ENCODE measurements around the gene PRKCZ.

PRKCZ gene

DNA sequence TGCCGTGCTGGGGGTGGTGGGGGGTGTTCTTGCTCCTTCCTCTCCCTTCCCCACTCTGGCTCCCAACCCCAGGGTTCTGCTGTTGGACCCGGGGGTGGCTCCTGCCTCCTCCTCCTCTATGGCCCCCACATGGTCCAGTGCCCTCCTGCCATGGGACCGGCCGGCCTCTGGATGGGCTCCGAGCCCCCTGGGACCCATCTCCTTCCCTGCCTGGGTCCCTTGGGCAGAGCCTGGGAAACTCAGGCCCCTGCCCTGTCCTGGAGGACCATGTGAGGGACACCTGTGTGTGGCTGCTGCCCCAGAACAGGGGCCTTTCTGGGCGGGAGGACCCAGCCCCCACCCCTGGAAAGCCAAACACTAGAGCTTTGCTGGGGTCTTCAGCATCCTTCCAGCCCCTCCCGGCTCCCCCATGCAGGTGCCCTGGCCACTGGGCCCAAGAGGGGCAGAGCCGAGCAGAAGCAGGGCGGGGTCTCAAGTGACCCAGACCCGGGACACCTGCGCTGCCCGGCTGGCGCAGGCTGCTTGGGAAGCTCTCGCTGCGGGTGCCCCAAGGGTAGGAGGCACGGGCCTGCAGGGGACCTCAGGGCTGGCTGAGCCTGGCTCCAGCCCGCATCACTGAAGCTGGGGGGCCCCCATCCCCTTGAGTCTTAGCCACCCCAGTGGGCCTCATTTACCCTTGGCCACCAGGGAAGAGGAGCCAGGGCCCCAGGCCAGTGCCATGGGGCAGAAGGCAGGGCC lies 146.9 kb downstream of the PRKCZ start:
- Mint-ChIP-seq H3K4me1 (peaks cover 41% of the 10 kb centered on the region), H3K27me3 (no peaks in the 10 kb centered on the region), H3K27ac (peak overlapping the region; percentile 93), H3K36me3 (no peaks in the 10 kb centered on the region), H3K9me3 (no peaks in the 10 kb centered on the region), H3K4me3 (no peak overlapping the region)
- ATAC-seq, result no peak

DNA sequence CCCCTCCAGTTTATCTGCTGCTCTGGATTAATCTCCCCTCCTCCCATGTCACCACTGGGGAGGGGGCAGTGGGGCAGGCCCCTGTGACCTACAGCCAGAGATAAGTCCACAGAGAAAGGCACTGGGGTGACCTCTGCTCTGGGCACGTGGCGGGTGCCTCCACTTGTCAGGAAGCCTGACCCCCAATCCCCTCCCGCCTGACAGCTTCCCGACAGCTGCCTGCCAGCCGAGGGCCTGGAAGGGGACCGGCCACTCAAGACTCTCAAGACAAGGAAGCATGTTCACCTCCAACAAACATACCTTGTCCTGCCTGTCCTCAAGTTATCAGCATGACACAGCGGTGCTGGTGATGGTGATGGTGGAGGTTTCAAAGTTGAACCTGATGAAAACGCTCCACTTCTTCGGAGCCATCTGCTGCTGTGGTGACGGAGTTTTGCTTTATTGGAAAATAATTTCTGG lies 147.5 kb downstream of the PRKCZ start:
- H3K4me1 Mint-ChIP-seq, result peaks cover 48% of the 10 kb centered on the region
- no peaks in the 10 kb centered on the region for H3K9me3 Mint-ChIP-seq
- no peaks in the 10 kb centered on the region for H3K36me3 Mint-ChIP-seq
- H3K27ac Mint-ChIP-seq, result no peak overlapping the region
- H3K27me3 Mint-ChIP-seq, result no peaks in the 10 kb centered on the region
- no peak for ATAC-seq
- H3K4me3 Mint-ChIP-seq, result no peak overlapping the region

DNA sequence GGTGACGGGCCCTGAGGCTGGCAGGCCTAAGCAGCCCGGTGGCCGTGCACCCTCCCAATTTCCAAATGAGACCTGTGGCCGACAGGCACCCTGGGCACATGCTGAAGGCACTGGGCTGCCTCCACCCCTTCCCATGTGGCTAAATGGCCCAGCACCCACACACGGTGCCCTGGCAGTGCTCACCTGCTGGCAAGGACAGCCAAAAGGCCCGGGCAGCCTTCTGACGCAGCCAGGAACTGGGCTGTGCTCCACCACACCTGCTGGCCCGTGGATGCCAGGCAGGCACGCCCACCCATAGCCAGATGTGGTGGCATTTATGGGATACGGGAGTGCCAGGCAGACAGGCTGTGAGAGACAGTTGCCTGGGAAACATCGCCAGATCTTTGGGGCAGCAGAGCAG lies 148.4 kb downstream of the PRKCZ start:
- peak overlapping the region; percentile 87 for H3K27ac Mint-ChIP-seq
- peaks cover 55% of the 10 kb centered on the region for H3K4me1 Mint-ChIP-seq
- H3K9me3 Mint-ChIP-seq, result no peaks in the 10 kb centered on the region
- no peak for ATAC-seq
- no peak overlapping the region for H3K4me3 Mint-ChIP-seq
- no peaks in the 10 kb centered on the region for H3K27me3 Mint-ChIP-seq
- H3K36me3 Mint-ChIP-seq, result no peaks in the 10 kb centered on the region

DNA sequence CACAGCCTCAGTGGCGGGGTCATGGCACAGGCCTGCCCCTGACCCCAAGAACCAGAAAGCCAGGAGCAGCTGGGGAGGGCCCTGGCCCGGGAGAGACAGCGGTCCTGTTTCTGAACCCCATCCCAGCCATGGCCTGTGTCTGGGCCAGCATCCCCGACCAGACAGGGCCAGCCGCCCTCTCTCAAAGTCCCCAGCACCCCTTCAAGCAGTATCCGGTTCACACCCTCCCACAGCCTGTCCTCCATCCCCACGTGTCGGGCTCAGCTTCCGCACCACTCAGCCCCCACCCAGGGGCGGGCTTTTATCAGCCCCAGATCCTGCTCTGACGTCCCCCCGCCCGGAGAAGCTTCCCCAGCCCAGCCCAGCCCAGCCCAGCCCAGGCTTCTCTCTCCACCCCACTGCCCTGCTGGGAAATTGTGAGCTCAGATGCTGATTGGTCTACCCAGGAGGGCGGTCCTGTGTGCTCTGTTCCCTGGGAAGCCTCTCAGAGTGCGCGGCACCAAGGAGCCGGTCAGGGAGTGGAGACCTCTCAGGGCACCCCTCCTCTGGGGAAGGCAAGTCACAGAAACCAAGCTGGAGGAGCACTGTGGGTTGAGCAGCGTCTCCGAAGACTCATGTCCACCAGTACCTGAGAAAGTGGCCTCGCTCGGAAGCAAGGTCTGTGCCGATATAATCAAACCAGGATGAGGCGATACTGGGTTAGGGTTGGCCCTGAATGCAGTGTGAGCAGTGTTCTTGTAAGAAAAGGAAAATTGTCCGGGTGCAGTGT lies 149.0 kb downstream of the PRKCZ start:
- Mint-ChIP-seq H3K4me1 (peaks cover 52% of the 10 kb centered on the region), H3K36me3 (no peaks in the 10 kb centered on the region), H3K9me3 (no peaks in the 10 kb centered on the region), H3K27ac (peak overlapping the region; percentile 87), H3K4me3 (peak overlapping the region; percentile 78), H3K27me3 (no peaks in the 10 kb centered on the region)
- ATAC-seq, result peak; percentile 44

DNA sequence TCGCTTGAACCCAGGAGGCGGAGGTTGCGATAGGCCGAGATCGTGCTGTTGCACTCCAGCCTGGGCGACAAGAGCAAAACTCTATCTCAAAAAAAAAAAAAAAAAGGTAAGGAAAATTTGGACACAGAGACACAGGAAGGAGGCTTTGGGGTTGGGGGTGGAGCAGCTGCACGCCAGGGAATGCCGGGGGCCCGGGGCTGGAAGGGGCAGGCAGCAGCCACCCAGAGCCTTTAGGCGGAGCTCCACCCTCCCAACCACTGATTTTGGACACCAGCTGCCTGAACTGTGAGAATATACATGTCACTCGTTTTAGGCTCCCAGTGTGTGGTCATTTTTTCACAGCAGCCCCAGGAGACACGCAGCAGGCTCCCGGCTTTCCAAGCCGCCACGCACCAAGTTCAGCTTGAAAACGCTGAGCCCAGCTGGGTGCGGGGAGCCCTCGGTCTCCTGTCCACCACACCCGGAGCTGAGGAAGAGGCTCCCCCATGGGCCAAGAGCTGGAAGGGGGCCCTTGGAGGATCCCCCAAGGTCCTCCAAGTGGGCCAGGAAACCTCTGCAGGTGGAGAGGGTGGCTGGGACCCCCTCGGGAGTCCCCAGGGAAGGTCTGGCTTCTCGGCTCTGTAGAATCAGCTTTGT lies 150.2 kb downstream of the PRKCZ start:
- no peaks in the 10 kb centered on the region for H3K36me3 Mint-ChIP-seq
- ATAC-seq, result no peak
- peaks cover 56% of the 10 kb centered on the region for H3K4me1 Mint-ChIP-seq
- H3K9me3 Mint-ChIP-seq, result no peaks in the 10 kb centered on the region
- no peaks in the 10 kb centered on the region for H3K27me3 Mint-ChIP-seq
- peak overlapping the region; percentile 87 for H3K27ac Mint-ChIP-seq
- H3K4me3 Mint-ChIP-seq, result peak overlapping the region; percentile 78

DNA sequence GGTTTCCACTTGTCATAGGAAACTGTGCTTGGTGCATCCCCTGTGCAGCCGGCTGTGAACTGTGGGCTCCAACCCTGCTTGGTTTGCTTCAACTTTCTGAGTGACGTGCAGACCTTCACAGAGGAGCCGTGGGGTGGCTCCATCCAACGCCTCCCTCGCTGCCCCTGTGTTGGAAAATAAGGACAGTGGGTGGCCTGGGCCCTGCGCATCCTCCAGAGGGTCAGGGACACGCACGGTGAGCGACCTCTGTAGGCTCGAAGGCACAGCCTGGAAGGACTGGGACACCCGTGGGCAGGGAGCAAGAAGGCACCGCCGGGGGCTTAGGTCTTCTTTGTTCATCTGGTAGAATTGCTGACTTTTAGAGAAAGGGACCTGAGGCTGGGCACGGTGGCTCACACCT lies 150.9 kb downstream of the PRKCZ start:
- no peak for ATAC-seq
- Mint-ChIP-seq H3K4me3 (peak overlapping the region; percentile 36), H3K27ac (peak overlapping the region; percentile 33), H3K9me3 (no peaks in the 10 kb centered on the region), H3K36me3 (no peaks in the 10 kb centered on the region), H3K27me3 (no peaks in the 10 kb centered on the region), H3K4me1 (peaks cover 56% of the 10 kb centered on the region)

DNA sequence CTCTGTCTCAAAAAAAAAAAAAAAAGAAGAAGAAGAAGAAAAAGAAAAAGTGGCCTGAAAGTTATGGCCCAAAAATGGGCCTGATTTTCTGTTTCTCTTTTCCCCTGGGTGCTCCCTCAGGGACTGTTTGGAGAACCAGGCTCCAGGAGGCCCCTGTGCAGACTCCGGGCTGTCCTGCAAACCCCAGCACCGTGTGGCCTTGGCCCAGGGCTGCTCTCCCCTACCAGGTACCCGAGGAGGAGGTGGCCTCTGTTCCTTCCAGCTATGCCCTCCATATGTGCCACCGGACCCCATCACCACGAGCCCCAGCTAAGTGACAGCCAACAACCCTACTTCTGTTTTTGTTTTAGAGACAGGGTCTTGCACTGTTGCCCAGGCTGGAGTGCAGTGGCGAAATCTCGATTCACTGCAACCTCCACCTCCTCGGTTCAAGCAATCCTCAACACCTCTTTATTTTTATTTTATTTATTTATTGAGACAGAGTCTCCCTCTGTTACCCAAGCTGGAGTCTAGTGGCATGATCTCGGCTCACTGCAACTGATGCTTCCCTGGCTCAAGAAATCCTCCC lies 151.9 kb downstream of the PRKCZ start:
- H3K36me3 Mint-ChIP-seq, result no peaks in the 10 kb centered on the region
- H3K4me1 Mint-ChIP-seq, result peaks cover 56% of the 10 kb centered on the region
- no peak for ATAC-seq
- H3K27me3 Mint-ChIP-seq, result no peaks in the 10 kb centered on the region
- H3K27ac Mint-ChIP-seq, result peak overlapping the region; percentile 33
- H3K4me3 Mint-ChIP-seq, result no peak overlapping the region
- H3K9me3 Mint-ChIP-seq, result no peaks in the 10 kb centered on the region

DNA sequence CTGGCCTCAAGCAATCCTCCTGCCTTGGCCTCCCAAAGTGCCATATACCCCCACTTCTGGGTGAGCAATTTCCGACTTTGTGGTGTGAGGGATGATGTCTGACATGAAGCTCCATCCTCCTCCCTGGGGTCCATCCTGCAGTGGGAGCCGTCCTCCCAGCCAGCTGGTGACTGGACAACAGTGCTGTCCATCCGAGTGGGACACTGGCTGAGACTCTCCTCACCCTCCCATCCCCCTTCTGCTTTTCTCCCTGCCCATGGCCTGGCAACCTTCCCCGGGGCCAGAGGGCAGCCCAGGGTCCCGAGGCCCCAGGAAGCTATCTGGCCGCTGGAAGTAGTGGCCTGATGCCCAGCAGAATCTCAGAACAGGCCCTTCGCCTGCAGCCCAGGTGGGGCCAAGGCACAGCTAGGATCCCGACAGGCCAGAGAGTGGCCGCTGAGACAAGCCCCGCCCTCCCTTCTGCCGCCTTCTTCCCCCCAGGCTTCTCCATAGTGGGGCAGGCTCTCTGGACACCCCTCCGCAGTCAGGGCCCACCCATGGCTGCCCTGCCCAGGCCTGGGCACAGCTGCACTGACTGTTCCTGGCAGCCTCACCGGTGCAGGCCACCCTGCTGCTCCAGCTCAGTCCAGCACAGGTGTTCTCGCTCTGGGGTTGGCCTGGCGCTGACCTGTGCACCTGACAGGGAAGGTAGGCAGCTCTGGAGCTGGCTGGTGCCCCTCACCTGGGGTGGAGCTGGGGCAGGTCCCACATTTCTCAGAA lies 152.8 kb downstream of the PRKCZ start:
- no peaks in the 10 kb centered on the region for H3K36me3 Mint-ChIP-seq
- no peak overlapping the region for H3K4me3 Mint-ChIP-seq
- no peak for ATAC-seq
- no peaks in the 10 kb centered on the region for H3K9me3 Mint-ChIP-seq
- H3K27me3 Mint-ChIP-seq, result no peaks in the 10 kb centered on the region
- peak overlapping the region; percentile 46 for H3K27ac Mint-ChIP-seq
- H3K4me1 Mint-ChIP-seq, result peaks cover 56% of the 10 kb centered on the region

DNA sequence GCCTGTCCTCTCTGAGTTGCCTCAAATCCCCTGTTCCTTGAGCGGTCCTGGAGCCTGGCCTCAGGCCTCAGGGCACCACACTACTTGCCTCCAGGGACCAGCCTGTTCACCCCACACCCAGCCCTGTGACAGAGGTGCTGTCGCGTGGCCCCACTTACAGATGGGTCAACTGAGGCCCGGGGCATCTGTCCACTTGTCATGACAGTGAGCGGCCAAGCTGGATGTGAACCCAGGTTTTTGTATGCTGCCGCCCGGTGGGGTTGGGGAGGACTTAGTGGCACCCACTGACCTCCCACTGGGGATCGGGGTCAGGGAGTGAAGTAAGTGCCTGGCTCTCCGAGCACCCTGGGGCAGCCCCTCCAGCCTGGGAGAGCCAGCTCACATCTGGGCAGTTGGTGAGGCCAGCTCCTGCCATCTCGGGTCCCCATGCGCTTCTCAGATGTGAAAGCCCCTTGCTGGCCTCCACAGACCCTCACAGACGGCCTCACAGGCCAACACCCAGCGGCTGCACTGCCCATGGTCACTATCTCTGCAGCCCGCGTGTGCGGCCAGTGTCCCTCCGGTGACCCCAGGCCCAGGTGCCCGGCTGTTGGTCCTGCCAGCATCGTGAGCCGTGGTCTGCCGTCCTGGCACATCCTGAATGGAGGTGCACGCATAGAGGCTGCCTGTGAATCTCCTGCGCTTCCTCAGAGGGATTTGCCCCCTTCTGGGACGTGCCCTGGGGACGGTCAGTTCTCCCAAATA lies 153.6 kb downstream of the PRKCZ start:
- peak overlapping the region; percentile 46 for H3K27ac Mint-ChIP-seq

DNA sequence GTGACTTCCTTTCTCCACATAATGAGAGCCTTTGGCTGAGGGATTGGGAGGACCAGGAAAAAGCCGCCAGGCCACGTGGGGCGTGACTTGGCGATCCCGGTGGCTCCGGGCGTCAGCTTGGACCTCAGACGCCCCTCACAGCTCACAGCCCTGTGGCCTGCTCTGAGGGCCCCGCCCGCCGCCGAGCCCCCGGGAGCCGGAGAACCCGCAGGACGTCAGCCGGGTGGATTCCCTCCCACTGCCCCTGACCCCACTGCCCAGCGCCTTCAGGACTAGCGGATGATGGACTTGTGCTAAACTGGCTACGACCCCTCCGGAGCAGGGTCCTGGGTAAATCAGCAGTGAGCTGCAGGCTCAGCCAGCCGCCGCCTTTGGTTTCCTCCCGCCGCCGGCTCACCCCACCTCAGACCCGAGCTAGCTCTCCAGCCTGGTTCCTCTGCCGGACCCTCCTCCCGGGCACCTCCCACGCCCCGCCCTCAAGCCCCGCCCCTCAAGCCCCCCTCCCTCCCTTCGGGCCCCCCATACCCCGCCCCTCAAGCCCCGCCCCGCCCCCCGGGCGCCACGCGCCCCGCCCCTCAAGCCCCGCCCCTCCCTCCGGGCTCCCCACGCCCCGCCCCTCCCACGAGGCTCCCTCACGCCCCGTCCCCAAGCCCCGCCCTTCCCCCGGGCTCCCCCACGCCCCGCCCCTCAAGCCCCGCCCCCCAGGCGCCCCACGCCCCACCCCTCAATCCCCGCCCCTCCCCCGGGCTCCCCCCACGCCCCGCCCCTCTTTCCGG lies 154.4 kb downstream of the PRKCZ start:
- Mint-ChIP-seq H3K4me1 (peaks cover 43% of the 10 kb centered on the region), H3K27ac (no peak overlapping the region), H3K9me3 (no peaks in the 10 kb centered on the region), H3K36me3 (no peaks in the 10 kb centered on the region), H3K27me3 (no peaks in the 10 kb centered on the region), H3K4me3 (peak overlapping the region; percentile 65)
- peak; percentile 64 for ATAC-seq

More for the DNA sequence above, 153.6 kb downstream of the PRKCZ start:
- H3K27me3 Mint-ChIP-seq, result no peaks in the 10 kb centered on the region
- peaks cover 51% of the 10 kb centered on the region for H3K4me1 Mint-ChIP-seq
- ATAC-seq, result no peak
- no peaks in the 10 kb centered on the region for H3K9me3 Mint-ChIP-seq
- H3K36me3 Mint-ChIP-seq, result no peaks in the 10 kb centered on the region
- H3K4me3 Mint-ChIP-seq, result no peak overlapping the region

DNA sequence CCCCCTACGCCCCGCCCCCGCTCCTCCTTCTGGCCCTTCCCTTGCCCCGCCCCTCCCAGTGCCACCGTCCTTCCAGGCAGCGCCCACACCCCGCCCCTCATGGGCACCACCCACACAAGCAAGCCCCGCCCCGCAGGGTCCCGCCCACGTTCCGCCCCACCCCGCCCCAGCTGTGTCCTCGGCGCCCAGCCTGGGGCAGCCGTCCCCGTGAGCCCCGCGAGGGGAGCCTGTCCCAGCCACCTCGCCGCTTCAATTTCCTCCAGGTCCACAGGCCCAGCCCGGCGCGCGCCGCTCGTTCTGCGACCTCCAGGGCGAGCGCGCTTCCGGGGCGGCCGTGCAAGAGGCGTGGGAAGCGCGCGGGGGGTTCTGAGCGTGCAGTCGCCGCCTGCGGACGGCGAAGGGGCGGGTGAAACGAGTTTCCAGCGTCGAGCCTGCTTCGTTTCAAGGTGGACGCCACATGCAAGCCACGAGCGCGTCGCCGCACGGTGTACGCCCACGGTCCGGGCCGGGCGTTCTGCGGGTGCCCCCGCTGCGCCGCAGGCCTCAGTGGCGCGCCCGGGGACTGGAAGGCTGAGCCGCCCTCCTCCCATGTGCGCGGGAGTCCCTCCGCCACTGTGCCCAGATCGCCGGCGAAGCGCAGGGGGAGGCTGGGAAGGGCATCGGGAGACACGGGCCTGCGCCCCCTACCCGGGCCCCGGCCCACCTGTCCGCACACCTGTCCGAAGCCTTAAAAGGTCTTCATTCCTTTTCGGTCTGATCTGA lies 155.2 kb downstream of the PRKCZ start:
- Mint-ChIP-seq H3K36me3 (no peaks in the 10 kb centered on the region), H3K9me3 (no peaks in the 10 kb centered on the region), H3K27me3 (no peaks in the 10 kb centered on the region), H3K27ac (peak overlapping the region; percentile 22), H3K4me3 (peak overlapping the region; percentile 82), H3K4me1 (peaks cover 35% of the 10 kb centered on the region)
- ATAC-seq, result peak; percentile 90

DNA sequence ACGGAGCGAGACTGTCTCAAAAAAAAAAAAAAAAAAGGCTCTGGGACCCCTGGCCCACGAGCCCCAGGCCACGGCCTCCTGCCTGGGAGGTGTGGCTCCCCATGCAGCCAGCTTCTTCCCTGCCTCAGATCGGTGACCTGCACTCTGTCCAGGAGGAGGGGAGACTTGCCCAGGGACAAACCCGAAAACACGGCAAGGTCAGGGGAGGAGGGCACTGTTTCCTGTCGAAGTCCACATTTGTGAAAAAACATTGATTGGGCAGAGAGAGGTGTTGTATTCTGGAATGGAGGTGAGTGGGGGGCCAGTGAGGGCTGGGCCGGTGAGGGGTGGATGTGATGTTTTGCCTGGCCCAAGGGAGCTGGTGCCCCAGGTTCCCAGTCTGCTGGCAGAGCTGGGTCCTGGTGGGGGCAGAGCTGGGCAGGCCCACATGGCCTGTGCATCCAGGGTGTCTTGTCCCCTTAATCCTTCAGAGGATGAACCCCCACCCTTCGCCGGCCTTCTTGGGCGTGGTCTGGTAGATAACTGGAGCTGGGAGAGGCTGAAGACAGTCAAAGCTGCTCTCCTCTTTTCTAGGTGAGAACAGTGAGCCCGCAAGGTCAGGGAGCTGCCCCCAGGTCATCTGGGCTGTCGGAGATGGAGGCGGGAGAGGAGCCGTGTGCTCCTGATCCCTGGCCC lies 156.7 kb downstream of the PRKCZ start:
- no peak overlapping the region for H3K4me3 Mint-ChIP-seq
- H3K9me3 Mint-ChIP-seq, result no peaks in the 10 kb centered on the region
- H3K27ac Mint-ChIP-seq, result no peak overlapping the region
- no peaks in the 10 kb centered on the region for H3K27me3 Mint-ChIP-seq
- no peak for ATAC-seq
- H3K4me1 Mint-ChIP-seq, result peaks cover 23% of the 10 kb centered on the region
- H3K36me3 Mint-ChIP-seq, result no peaks in the 10 kb centered on the region
